ENCODE measurements around the gene PNMA8B. TPM values are rescaled to one million over a fixed set of nuclear protein-coding genes. Genes with fewer than 3 reads are reported as not detected.

PNMA8B gene
- total RNA-seq, 2 experiments from 2014 or later, result 0.14 to 0.19 TPM

DNA sequence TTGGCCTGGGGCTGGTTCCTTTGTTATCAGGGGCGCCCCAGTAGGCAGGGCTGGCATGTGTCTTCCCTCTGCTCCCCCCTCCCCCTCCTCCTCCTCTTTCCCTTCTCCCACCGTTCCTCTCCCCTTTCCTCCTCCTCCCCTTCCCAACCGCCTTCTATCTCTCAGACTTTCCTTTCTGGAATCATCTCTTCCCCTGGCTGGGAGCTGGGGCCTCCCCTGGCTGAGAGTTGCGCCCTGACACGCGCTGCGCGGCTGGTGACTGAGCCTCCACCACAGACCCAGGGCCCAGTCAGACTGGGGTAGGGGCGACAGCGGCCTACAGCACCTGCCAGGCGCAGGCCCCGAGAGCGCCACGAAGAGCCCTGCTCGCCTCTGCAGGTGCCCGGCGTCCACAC lies 2.8 kb downstream of the PNMA8B start:
- intact Hi-C loops (cut with DNase I, micrococcal nuclease), result no loop called here
- no peak for ATAC-seq (ENCODE audit: poor library complexity)
- peaks cover 0 to 40% of the 10 kb centered on the region in 2 experiments for H3K9me3 ChIP-seq (ENCODE audit: control insufficient read depth in 1 of 2, insufficient read depth in 1 of 2, low read length in 2 of 2)
- no peak overlapping the region for H3K27ac ChIP-seq (ENCODE audit: low read depth in 1 of 2, low read length in 2 of 2)
- ChIA-PET POLR2A (no interaction called here), CTCF (no interaction called here)
- H3K27me3 Mint-ChIP-seq, result peaks cover 66% of the 10 kb centered on the region
- peak overlapping the region; percentile 35 for H3K27ac Mint-ChIP-seq
- H3K36me3 ChIP-seq (ENCODE audit: insufficient read depth, low read length), result no peaks in the 10 kb centered on the region
- DNase-seq, result peak in 2 of 14 experiments; percentile 12 to 23
- H3K4me3 Mint-ChIP-seq, result peak overlapping the region; percentile 81
- TF ChIP-seq, protein P1, sequence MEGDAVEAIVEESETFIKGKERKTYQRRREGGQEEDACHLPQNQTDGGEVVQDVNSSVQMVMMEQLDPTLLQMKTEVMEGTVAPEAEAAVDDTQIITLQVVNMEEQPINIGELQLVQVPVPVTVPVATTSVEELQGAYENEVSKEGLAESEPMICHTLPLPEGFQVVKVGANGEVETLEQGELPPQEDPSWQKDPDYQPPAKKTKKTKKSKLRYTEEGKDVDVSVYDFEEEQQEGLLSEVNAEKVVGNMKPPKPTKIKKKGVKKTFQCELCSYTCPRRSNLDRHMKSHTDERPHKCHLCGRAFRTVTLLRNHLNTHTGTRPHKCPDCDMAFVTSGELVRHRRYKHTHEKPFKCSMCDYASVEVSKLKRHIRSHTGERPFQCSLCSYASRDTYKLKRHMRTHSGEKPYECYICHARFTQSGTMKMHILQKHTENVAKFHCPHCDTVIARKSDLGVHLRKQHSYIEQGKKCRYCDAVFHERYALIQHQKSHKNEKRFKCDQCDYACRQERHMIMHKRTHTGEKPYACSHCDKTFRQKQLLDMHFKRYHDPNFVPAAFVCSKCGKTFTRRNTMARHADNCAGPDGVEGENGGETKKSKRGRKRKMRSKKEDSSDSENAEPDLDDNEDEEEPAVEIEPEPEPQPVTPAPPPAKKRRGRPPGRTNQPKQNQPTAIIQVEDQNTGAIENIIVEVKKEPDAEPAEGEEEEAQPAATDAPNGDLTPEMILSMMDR (IDR thresholded peaks at IDR 0.05), result no peak
- no peaks in the 10 kb centered on the region for H3K9me3 Mint-ChIP-seq
- no peaks in the 10 kb centered on the region for H3K36me3 Mint-ChIP-seq (ENCODE audit: low read depth)
- peak overlapping the region; percentile 41 for H3K4me3 ChIP-seq (ENCODE audit: low read length)
- peaks cover 52% of the 10 kb centered on the region for H3K4me1 ChIP-seq (ENCODE audit: insufficient read depth, low read length)
- peaks cover 31% of the 10 kb centered on the region for H3K4me1 Mint-ChIP-seq (ENCODE audit: low read depth)
- H3K27me3 ChIP-seq (ENCODE audit: control insufficient read depth in 1 of 2, insufficient read depth in 2 of 2, low read length in 2 of 2), result peaks cover 68 to 69% of the 10 kb centered on the region in 2 experiments

DNA sequence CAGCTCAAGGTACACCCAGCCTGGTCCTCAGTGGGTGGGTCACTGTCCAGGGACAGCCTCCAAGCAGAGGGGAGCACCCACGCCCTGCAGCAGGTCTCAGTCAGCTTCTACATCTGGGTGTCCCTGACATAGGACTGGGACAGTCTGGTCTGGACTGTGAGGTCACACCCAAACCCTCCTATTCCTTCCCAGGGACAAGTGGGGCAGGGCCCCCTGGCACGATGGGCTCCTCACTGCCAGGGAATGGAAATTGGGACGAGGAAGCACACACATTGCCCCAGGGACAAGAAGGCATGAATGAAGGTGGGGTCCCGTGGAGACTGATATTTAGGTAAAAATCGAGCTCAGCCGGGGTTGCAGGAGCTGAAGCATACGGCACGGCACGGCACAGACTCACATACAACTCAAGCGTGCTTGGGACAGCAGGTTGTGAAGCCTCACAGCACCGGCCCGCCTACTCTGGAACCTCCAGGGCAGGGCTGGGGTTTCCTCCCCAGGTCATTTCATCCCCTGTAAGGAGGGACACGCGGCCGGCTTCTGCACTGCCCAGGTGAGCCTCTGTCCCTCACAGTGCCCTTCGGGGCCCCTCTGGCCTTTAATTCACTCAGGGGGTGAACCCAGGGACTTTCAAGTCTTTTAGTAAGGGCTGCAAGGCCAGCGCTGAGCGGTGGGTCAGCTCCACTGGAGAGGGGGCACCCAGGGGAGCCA lies 3.5 kb downstream of the PNMA8B start:
- peaks cover 73% of the 10 kb centered on the region for H3K27me3 Mint-ChIP-seq
- H3K36me3 Mint-ChIP-seq (ENCODE audit: low read depth), result no peaks in the 10 kb centered on the region
- no peaks in the 10 kb centered on the region for H3K9me3 Mint-ChIP-seq
- Histone ChIP-seq H3K4me1 (ENCODE audit: insufficient read depth, low read length) (peaks cover 60% of the 10 kb centered on the region), H3K4me3 (ENCODE audit: low read length) (no peak overlapping the region), H3K27ac (ENCODE audit: low read depth in 1 of 2, low read length in 2 of 2) (no peak overlapping the region), H3K9me3 (ENCODE audit: control insufficient read depth in 1 of 2, insufficient read depth in 1 of 2, low read length in 2 of 2) (peaks cover 0 to 45% of the 10 kb centered on the region in 2 experiments), H3K36me3 (ENCODE audit: insufficient read depth, low read length) (no peaks in the 10 kb centered on the region), H3K27me3 (ENCODE audit: control insufficient read depth in 1 of 2, insufficient read depth in 2 of 2, low read length in 2 of 2) (peaks cover 74 to 75% of the 10 kb centered on the region in 2 experiments)
- no peak for ATAC-seq (ENCODE audit: poor library complexity)
- H3K4me1 Mint-ChIP-seq (ENCODE audit: low read depth), result peaks cover 36% of the 10 kb centered on the region
- DNase-seq, result no peak
- peak overlapping the region; percentile 74 for H3K4me3 Mint-ChIP-seq
- TF ChIP-seq, protein P1 (IDR thresholded peaks at IDR 0.05), result no peak
- CTCF ChIA-PET, result no interaction called here
- no peak overlapping the region for H3K27ac Mint-ChIP-seq
- POLR2A ChIA-PET, result no interaction called here
- intact Hi-C loops (cut with DNase I, micrococcal nuclease), result no loop called here

DNA sequence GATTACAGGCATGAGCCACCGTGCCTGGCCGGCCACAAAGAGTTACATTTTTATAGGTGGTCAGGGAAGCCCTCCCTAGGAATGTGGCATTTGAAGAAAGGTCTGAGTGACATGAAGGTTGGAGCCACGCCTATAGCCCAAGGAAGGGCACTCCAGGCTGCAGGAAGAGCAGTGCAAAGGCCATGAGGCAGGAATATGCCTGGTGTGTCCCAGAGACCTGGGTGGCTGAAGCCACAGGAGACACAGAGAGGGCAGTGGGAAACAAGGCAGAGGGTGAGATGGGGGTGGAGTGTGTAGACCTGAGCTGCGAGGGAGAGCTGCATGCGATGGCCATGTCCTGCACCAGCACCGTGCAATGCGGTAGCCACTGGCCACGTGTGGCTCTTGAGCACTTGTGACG lies 4.9 kb downstream of the PNMA8B start:
- Mint-ChIP-seq H3K9me3 (no peaks in the 10 kb centered on the region), H3K27me3 (peaks cover 84% of the 10 kb centered on the region), H3K4me1 (ENCODE audit: low read depth) (peaks cover 41% of the 10 kb centered on the region), H3K36me3 (ENCODE audit: low read depth) (no peaks in the 10 kb centered on the region), H3K27ac (no peak overlapping the region), H3K4me3 (peak overlapping the region; percentile 44)
- POLR2A ChIA-PET, result no interaction called here
- peaks cover 78 to 79% of the 10 kb centered on the region in 2 experiments for H3K27me3 ChIP-seq (ENCODE audit: control insufficient read depth in 1 of 2, insufficient read depth in 2 of 2, low read length in 2 of 2)
- intact Hi-C loops (cut with DNase I, micrococcal nuclease), result no loop called here
- DNase-seq (no peak), ATAC-seq (ENCODE audit: poor library complexity) (no peak)
- TF ChIP-seq, protein P1 (IDR thresholded peaks at IDR 0.05), result no peak
- no peaks in the 10 kb centered on the region for H3K36me3 ChIP-seq (ENCODE audit: insufficient read depth, low read length)
- CTCF ChIA-PET, result interaction anchor here (1.0 kb wide), 1 partner anchor 95 kb away, joined by 4 read pairs; no protein-coding TSS in a partner anchor
- peaks cover 0 to 46% of the 10 kb centered on the region in 2 experiments for H3K9me3 ChIP-seq (ENCODE audit: control insufficient read depth in 1 of 2, insufficient read depth in 1 of 2, low read length in 2 of 2)
- H3K4me3 ChIP-seq (ENCODE audit: low read length), result no peak overlapping the region
- H3K4me1 ChIP-seq (ENCODE audit: insufficient read depth, low read length), result peaks cover 60% of the 10 kb centered on the region
- H3K27ac ChIP-seq (ENCODE audit: low read depth in 1 of 2, low read length in 2 of 2), result no peak overlapping the region

Measured in CD4-positive, alpha-beta T cell (primary cell).